ENCODE results near the gene RHO. TPM values are rescaled to one million over a fixed set of nuclear protein-coding genes. Genes with fewer than 3 reads are reported as not detected.
"Not testable (repeated sequence)": the region's sequence is repeated elsewhere in the genome, so short reads cannot be mapped to it uniquely, and the experiment has no call there.

Gene RHO
- total and polyA plus RNA-seq, 5 donors from 2014 or later: not detected

DNA sequence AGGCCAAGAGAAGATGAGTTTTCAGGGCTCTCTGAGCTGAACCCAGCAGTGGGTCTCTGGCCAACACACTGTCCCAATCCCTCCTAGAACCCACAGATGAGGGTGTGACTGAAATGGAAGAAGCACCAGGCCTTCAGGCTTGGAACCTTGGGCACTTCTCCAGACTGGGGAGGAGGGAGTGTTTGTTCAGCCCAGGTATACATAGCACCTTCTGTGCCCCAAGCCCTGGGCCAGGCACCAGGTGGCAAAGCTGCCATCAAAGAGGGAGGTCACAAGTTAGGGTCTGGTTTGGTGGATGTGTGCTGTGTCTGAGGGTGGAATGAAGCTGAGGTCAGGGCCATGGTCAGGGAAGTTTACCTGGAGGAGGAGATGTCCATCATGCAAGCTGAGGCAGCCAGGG, 15.8 kb upstream of the RHO start:
- H3K9me3 Mint-ChIP-seq: no peaks in the 10 kb centered on the region

DNA sequence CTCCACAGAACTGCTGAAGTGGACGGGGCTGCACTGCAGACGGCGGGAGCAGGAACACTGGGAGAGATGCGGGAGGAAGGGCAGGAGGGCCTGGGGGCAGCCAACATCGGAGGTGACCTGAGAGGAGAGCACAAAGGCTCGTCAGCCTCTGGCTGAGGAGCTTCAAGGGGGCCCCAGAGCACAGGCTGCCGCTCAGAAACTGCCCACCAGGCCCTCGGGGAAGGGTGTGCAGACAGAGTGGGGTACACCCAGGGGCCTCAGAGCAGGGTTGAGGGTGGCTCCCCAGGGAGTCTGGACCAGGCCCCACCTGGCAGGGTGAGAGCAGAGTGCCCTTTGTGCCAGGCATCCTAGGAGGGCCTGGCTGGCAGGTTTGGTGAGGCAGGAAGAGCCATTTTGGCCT, 14.7 kb upstream of the RHO start:
- no peaks in the 10 kb centered on the region for H3K27me3 Mint-ChIP-seq
- H3K36me3 Mint-ChIP-seq: peaks cover 34% of the 10 kb centered on the region
- no peak overlapping the region for H3K27ac ChIP-seq (ENCODE audit: insufficient read depth, low read length, poor library complexity, severe bottlenecking)
- H3K27ac Mint-ChIP-seq: peak overlapping the region in 1 of 3 donors; percentile 42
- H3K4me3 ChIP-seq (ENCODE audit: low read depth, low read length): no peak overlapping the region
- no peaks in the 10 kb centered on the region for H3K9me3 ChIP-seq (ENCODE audit: control insufficient read depth in 2 of 2, low read length in 2 of 2)
- H3K4me1 ChIP-seq (ENCODE audit: control insufficient read depth, insufficient read depth, low read length, poor library complexity, severe bottlenecking): no peaks in the 10 kb centered on the region
- no peaks in the 10 kb centered on the region for H3K27me3 ChIP-seq (ENCODE audit: control insufficient read depth, insufficient read depth, low read length)
- ATAC-seq (ENCODE audit: low read depth in 2 of 2): no peak
- peaks cover 2% of the 10 kb centered on the region for H3K36me3 ChIP-seq (ENCODE audit: control insufficient read depth, insufficient read depth, low read length)
- no peak for DNase-seq
- H3K9me3 Mint-ChIP-seq: no peaks in the 10 kb centered on the region
- H3K4me3 Mint-ChIP-seq: no peak overlapping the region
- H3K4me1 Mint-ChIP-seq: peaks cover 0 to 4% (median 0%) of the 10 kb centered on the region in 4 donors

More for the DNA sequence above, 15.8 kb upstream of the RHO start:
- H3K4me1 Mint-ChIP-seq: peaks cover 0 to 4% (median 0%) of the 10 kb centered on the region in 4 donors
- no peak for DNase-seq
- peak overlapping the region in 2 of 3 donors; percentile 28 to 86 for H3K27ac Mint-ChIP-seq
- no peak overlapping the region for H3K4me3 ChIP-seq (ENCODE audit: low read depth, low read length)
- H3K9me3 ChIP-seq (ENCODE audit: control insufficient read depth in 2 of 2, low read length in 2 of 2): no peaks in the 10 kb centered on the region
- no peak overlapping the region for H3K27ac ChIP-seq (ENCODE audit: insufficient read depth, low read length, poor library complexity, severe bottlenecking)
- peaks cover 37% of the 10 kb centered on the region for H3K36me3 Mint-ChIP-seq
- peaks cover 4% of the 10 kb centered on the region for H3K36me3 ChIP-seq (ENCODE audit: control insufficient read depth, insufficient read depth, low read length)
- no peaks in the 10 kb centered on the region for H3K27me3 ChIP-seq (ENCODE audit: control insufficient read depth, insufficient read depth, low read length)
- H3K4me1 ChIP-seq (ENCODE audit: control insufficient read depth, insufficient read depth, low read length, poor library complexity, severe bottlenecking): no peaks in the 10 kb centered on the region
- no peaks in the 10 kb centered on the region for H3K27me3 Mint-ChIP-seq
- no peak overlapping the region for H3K4me3 Mint-ChIP-seq
- no peak for ATAC-seq (ENCODE audit: low read depth in 2 of 2)

DNA sequence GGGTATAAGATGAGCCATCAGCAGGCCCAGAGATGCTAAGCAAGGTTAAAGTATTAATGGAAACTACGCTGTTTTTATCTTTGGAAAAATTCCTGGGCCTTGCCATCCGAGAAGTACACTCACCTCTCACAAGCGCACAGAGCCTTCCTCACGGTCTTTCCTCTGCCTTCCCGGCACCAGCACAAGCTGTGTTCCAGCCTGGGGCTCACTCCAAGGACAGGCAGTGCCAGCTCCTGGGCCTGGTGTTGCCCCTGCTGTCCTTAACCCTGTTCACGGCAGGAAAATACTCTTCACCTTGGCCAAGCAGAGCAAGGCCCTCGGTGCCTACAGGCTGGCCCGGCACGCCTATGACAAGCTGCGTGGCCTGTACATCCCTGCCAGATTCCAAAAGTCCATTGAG, 14.3 kb upstream of the RHO start:
- Histone ChIP-seq H3K4me3 (ENCODE audit: low read depth, low read length) (no peak overlapping the region), H3K27ac (ENCODE audit: insufficient read depth, low read length, poor library complexity, severe bottlenecking) (no peak overlapping the region), H3K9me3 (ENCODE audit: control insufficient read depth in 2 of 2, low read length in 2 of 2) (no peaks in the 10 kb centered on the region), H3K27me3 (ENCODE audit: control insufficient read depth, insufficient read depth, low read length) (no peaks in the 10 kb centered on the region), H3K4me1 (ENCODE audit: control insufficient read depth, insufficient read depth, low read length, poor library complexity, severe bottlenecking) (no peaks in the 10 kb centered on the region), H3K36me3 (ENCODE audit: control insufficient read depth, insufficient read depth, low read length) (peaks cover 2% of the 10 kb centered on the region)
- no peak overlapping the region for H3K4me3 Mint-ChIP-seq
- ATAC-seq (ENCODE audit: low read depth in 2 of 2) (no peak), DNase-seq (no peak)
- H3K4me1 Mint-ChIP-seq: peaks cover 0 to 4% (median 0%) of the 10 kb centered on the region in 4 donors
- H3K27ac Mint-ChIP-seq: no peak overlapping the region
- H3K36me3 Mint-ChIP-seq: peaks cover 33% of the 10 kb centered on the region
- H3K9me3 Mint-ChIP-seq: no peaks in the 10 kb centered on the region
- no peaks in the 10 kb centered on the region for H3K27me3 Mint-ChIP-seq

DNA sequence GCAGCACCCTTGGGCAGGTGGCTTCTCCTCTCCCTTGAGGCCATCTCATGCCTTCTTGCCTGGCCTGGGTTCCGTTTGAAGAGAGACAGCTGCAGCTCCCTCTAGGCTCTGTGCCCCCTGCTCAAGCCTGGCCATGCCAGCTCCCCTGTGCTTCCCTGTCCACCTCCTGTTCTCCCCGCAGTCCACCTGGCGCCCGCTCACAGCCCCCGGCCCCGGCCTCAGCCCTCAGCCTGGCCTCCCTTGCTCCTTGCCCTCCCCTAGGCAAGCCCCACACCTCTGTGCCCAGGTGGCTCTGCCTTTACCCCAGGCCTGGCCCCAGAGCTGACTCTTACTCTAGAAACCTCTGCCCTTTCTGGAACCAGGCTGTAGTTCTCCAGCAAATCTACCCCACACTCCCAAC, 13.9 kb upstream of the RHO start:
- H3K4me1 ChIP-seq (ENCODE audit: control insufficient read depth, insufficient read depth, low read length, poor library complexity, severe bottlenecking): no peaks in the 10 kb centered on the region
- Mint-ChIP-seq H3K4me1 (peaks cover 0 to 4% (median 0%) of the 10 kb centered on the region in 4 donors), H3K9me3 (no peaks in the 10 kb centered on the region), H3K27me3 (no peaks in the 10 kb centered on the region), H3K27ac (no peak overlapping the region), H3K36me3 (peaks cover 33% of the 10 kb centered on the region), H3K4me3 (no peak overlapping the region)
- no peak overlapping the region for H3K27ac ChIP-seq (ENCODE audit: insufficient read depth, low read length, poor library complexity, severe bottlenecking)
- H3K9me3 ChIP-seq (ENCODE audit: control insufficient read depth in 2 of 2, low read length in 2 of 2): no peaks in the 10 kb centered on the region
- no peak for ATAC-seq (ENCODE audit: low read depth in 2 of 2)
- H3K27me3 ChIP-seq (ENCODE audit: control insufficient read depth, insufficient read depth, low read length): no peaks in the 10 kb centered on the region
- H3K4me3 ChIP-seq (ENCODE audit: low read depth, low read length): no peak overlapping the region
- DNase-seq: no peak
- H3K36me3 ChIP-seq (ENCODE audit: control insufficient read depth, insufficient read depth, low read length): peaks cover 2% of the 10 kb centered on the region

DNA sequence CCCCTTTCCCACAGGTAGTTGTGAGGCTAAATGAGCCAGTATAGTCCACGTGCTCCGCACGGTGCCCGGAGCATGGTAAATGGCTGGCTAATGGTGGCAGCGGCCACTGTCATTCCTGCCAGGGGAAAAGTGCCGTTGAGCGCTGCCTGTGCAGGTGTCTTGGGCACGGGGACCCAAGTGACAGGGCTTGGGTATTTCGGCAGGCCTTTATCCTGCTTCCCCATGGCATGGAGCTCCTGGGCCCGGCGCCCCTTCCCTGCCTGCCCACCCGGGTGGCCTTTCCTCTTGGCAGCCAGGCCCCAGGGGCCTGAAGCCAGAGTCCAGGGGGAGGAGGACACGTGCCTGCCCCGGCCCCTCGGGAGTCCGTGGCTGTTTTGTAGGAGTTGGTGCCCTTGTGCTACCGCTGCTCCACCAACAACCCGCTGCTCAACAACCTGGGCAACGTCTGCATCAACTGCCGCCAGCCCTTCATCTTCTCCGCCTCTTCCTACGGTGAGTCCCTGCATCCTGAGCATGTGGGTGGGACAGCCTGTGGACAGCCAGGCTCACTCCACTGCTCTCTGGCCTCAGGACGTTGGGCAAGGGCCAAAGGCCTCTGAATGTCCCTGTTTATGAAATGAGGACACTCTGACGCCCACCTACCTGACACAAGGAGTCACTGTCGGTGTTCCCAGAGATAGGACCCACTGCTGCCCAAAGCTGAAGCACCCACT, 13.2 kb upstream of the RHO start:
- peaks cover 33% of the 10 kb centered on the region for H3K36me3 Mint-ChIP-seq
- H3K27ac Mint-ChIP-seq; H3K4me1 ChIP-seq (ENCODE audit: control insufficient read depth, insufficient read depth, low read length, poor library complexity, severe bottlenecking); DNase-seq; H3K9me3 ChIP-seq (ENCODE audit: control insufficient read depth in 2 of 2, low read length in 2 of 2); H3K4me1 Mint-ChIP-seq; H3K9me3 Mint-ChIP-seq; H3K36me3 ChIP-seq (ENCODE audit: control insufficient read depth, insufficient read depth, low read length); H3K27ac ChIP-seq (ENCODE audit: insufficient read depth, low read length, poor library complexity, severe bottlenecking); H3K4me3 Mint-ChIP-seq; ATAC-seq (ENCODE audit: low read depth in 2 of 2); H3K27me3 ChIP-seq (ENCODE audit: control insufficient read depth, insufficient read depth, low read length); H3K27me3 Mint-ChIP-seq; H3K4me3 ChIP-seq (ENCODE audit: low read depth, low read length): not testable (repeated sequence)

DNA sequence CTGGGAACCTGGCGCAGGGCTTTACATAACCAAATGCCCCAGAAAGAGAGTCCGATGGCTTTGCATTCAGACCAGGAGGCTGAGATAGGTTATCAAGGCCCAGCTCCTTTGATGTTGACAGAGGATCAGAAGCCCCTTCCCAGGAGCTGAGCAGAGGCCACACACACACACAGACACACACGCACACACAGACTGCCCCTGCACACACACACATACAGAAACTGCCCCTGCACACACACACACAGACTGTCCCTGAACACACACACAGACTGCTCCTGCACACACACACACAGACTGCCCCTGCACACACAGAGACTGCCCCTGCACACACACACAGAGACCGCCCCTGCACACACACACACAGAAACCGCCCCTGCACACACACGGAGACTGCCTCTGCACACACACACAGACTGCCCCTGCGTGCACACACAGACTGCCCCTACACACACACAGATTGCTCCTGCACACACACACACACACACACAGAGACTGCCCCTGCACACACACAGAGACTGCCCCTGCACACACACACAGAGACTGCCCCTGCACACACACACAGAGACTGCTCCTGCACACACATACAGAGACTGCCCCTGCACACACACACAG, 12.5 kb upstream of the RHO start:
- not testable (repeated sequence) for H3K9me3 Mint-ChIP-seq; H3K4me3 Mint-ChIP-seq; ATAC-seq (ENCODE audit: low read depth in 2 of 2); H3K4me1 ChIP-seq (ENCODE audit: control insufficient read depth, insufficient read depth, low read length, poor library complexity, severe bottlenecking); H3K27me3 Mint-ChIP-seq; H3K36me3 ChIP-seq (ENCODE audit: control insufficient read depth, insufficient read depth, low read length); DNase-seq; H3K4me1 Mint-ChIP-seq; H3K9me3 ChIP-seq (ENCODE audit: control insufficient read depth in 2 of 2, low read length in 2 of 2); H3K4me3 ChIP-seq (ENCODE audit: low read depth, low read length); H3K27me3 ChIP-seq (ENCODE audit: control insufficient read depth, insufficient read depth, low read length); H3K27ac ChIP-seq (ENCODE audit: insufficient read depth, low read length, poor library complexity, severe bottlenecking)
- H3K36me3 Mint-ChIP-seq: peaks cover 33% of the 10 kb centered on the region
- peak overlapping the region in 2 of 3 donors; percentile 50 to 62 for H3K27ac Mint-ChIP-seq

DNA sequence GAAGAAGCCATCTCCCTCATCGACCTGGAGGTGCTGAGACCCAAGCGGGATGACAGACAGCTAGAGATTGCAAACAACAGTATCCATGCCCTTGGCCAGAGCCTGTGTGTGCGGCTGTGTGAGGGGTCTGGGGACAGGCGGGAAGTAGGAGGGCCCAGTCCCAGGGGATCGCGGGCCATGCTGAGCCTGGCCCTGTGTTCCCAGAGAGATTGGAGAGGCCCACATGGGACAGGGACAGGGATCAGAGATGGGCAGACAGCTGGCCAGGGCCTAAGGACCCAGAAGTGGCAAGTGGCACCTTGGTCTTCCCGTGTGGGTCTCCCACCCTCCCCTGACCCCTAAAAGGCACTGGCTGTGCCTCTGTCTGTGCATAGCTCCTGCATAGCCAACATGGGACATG, 10.9 kb upstream of the RHO start:
- Mint-ChIP-seq H3K36me3 (peaks cover 22% of the 10 kb centered on the region), H3K4me3 (no peak overlapping the region)

DNA sequence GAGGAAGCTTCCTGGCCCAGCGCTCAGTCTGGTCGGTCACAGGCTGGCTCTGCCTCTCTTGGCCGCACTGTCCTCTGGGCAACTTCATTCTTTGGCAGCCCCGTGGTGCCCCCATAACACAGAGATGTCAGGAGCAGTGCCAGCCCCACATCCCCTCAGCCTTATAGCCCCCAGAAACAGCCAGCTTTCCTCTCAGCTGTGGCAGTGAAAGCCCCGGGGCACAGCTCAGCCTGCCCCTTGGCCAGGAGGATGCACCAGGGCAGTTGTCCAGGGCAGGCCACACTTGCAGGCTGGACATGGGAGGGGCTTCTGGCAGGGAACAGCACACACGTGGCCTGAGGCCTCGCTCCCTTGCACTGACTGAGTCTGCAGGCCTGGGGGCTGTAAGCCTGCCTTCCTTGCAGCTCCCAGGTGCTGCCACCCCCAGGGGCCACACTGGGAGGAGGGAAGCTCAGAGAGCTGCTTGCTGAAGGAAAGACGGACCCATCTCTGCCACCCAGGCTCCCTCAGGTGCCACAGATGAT, 10.3 kb upstream of the RHO start:
- no peak for DNase-seq
- Mint-ChIP-seq H3K27me3 (no peaks in the 10 kb centered on the region), H3K27ac (no peak overlapping the region), H3K9me3 (no peaks in the 10 kb centered on the region), H3K4me3 (no peak overlapping the region), H3K36me3 (peaks cover 19% of the 10 kb centered on the region), H3K4me1 (no peaks in the 10 kb centered on the region)
- ATAC-seq (ENCODE audit: low read depth in 2 of 2): no peak
- Histone ChIP-seq H3K27ac (ENCODE audit: insufficient read depth, low read length, poor library complexity, severe bottlenecking) (no peak overlapping the region), H3K4me1 (ENCODE audit: control insufficient read depth, insufficient read depth, low read length, poor library complexity, severe bottlenecking) (no peaks in the 10 kb centered on the region), H3K4me3 (ENCODE audit: low read depth, low read length) (no peak overlapping the region), H3K9me3 (ENCODE audit: control insufficient read depth in 2 of 2, low read length in 2 of 2) (no peaks in the 10 kb centered on the region), H3K27me3 (ENCODE audit: control insufficient read depth, insufficient read depth, low read length) (no peaks in the 10 kb centered on the region), H3K36me3 (ENCODE audit: control insufficient read depth, insufficient read depth, low read length) (no peaks in the 10 kb centered on the region)

More for the DNA sequence above, 10.9 kb upstream of the RHO start:
- peak overlapping the region in 1 of 3 donors; percentile 81 for H3K27ac Mint-ChIP-seq
- peaks cover 0 to 2% (median 0%) of the 10 kb centered on the region in 4 donors for H3K4me1 Mint-ChIP-seq
- ATAC-seq (ENCODE audit: low read depth in 2 of 2): no peak
- Histone ChIP-seq H3K27me3 (ENCODE audit: control insufficient read depth, insufficient read depth, low read length) (no peaks in the 10 kb centered on the region), H3K9me3 (ENCODE audit: control insufficient read depth in 2 of 2, low read length in 2 of 2) (no peaks in the 10 kb centered on the region), H3K36me3 (ENCODE audit: control insufficient read depth, insufficient read depth, low read length) (peaks cover 2% of the 10 kb centered on the region), H3K27ac (ENCODE audit: insufficient read depth, low read length, poor library complexity, severe bottlenecking) (no peak overlapping the region), H3K4me3 (ENCODE audit: low read depth, low read length) (no peak overlapping the region), H3K4me1 (ENCODE audit: control insufficient read depth, insufficient read depth, low read length, poor library complexity, severe bottlenecking) (no peaks in the 10 kb centered on the region)
- H3K9me3 Mint-ChIP-seq: no peaks in the 10 kb centered on the region
- DNase-seq: no peak
- H3K27me3 Mint-ChIP-seq: no peaks in the 10 kb centered on the region
